Neutrophil (primary cell): ENCODE results near the gene STARD13.
"Not testable (repeated sequence)": the region's sequence is repeated elsewhere in the genome, so short reads cannot be mapped to it uniquely, and the experiment has no call there.

Experiments
- H3K27ac ChIP-seq: fragments of 200-600 bp; sonication (generic); 2 replicates; pipeline ENCODE4 v1.5.1; 2016; ENCODE audit warnings: mild to moderate bottlenecking, moderate library complexity
- H3K27me3 ChIP-seq: fragments of 200-600 bp; sonication (generic); 2 replicates; pipeline ENCODE4 v1.6.0; 2016; ENCODE audit warnings: mild to moderate bottlenecking
- H3K36me3 ChIP-seq: fragments of 200-600 bp; sonication (generic); 2 replicates; pipeline ENCODE4 v1.5.1; 2017
- H3K4me1 ChIP-seq, 2 experiments: fragments of 200-600 bp in 1 of 2; sonication (generic) in 1 of 2; 1 replicate in 1 of 2; 2 replicates in 1 of 2; pipeline versions ENCODE4 v1.5.1 to v1.6.1; 2013 to 2016; ENCODE audit warnings: low read depth in 1 of 2, low read length in 1 of 2, mild to moderate bottlenecking in 1 of 2, moderate library complexity in 1 of 2; ENCODE audit not compliant: control insufficient read depth in 1 of 2, insufficient read depth in 1 of 2
- H3K4me3 ChIP-seq, 2 experiments: fragments of 200-600 bp in 1 of 2; sonication (generic) in 1 of 2; 1 replicate in 1 of 2; 2 replicates in 1 of 2; pipeline ENCODE4 v1.5.1; 2013 to 2016; ENCODE audit warnings: low read depth in 1 of 2, low read length in 1 of 2, mild to moderate bottlenecking in 1 of 2, moderate library complexity in 1 of 2
- H3K9me3 ChIP-seq: fragments of 200-600 bp; sonication (generic); 2 replicates; pipeline ENCODE4 v1.5.1; 2016
- CTCF ChIP-seq: fragments of 200-600 bp; sonication (generic); IDR thresholded peaks from 2 replicates; pipeline ENCODE4 v1.5.1; 2016; ENCODE audit warnings: antibody characterized with exemption

STARD13 gene

GRCh38 chr13:33178209-33178840, 107.2 kb downstream of the STARD13 start:
- no peaks in the 10 kb centered on the region for H3K36me3 ChIP-seq

GRCh38 chr13:33177340-33178208, 108.0 kb downstream of the STARD13 start:
- H3K27me3 ChIP-seq, H3K4me3 ChIP-seq, H3K9me3 ChIP-seq, H3K36me3 ChIP-seq, H3K4me1 ChIP-seq, H3K27ac ChIP-seq: not testable (repeated sequence)

More at GRCh38 chr13:33178209-33178840, 107.2 kb downstream of the STARD13 start:
- no peaks in the 10 kb centered on the region for H3K9me3 ChIP-seq
- no peaks in the 10 kb centered on the region for H3K4me1 ChIP-seq
- no peak for TF ChIP-seq CTCF
- no peaks in the 10 kb centered on the region for H3K27me3 ChIP-seq
- H3K4me3 ChIP-seq = no peak overlapping the region
- no peak overlapping the region for H3K27ac ChIP-seq

- no peak overlapping the region for H3K4me3 ChIP-seq
- H3K27me3 ChIP-seq = no peaks in the 10 kb centered on the region
- no peaks in the 10 kb centered on the region for H3K36me3 ChIP-seq
- H3K9me3 ChIP-seq = no peaks in the 10 kb centered on the region
- H3K27ac ChIP-seq = no peak overlapping the region
- no peak for TF ChIP-seq CTCF
- H3K4me1 ChIP-seq = no peaks in the 10 kb centered on the region
Measured at GRCh38 chr13:33176526-33176925, 109.0 kb downstream of the STARD13 start.

GRCh38 chr13:33175991-33176390, 109.6 kb downstream of the STARD13 start:
- Histone ChIP-seq H3K27ac (no peak overlapping the region), H3K4me3 (no peak overlapping the region), H3K27me3 (no peaks in the 10 kb centered on the region), H3K36me3 (no peaks in the 10 kb centered on the region), H3K9me3 (no peaks in the 10 kb centered on the region), H3K4me1 (no peaks in the 10 kb centered on the region)
- no peak for TF ChIP-seq CTCF

GRCh38 chr13:33174931-33175330, 110.6 kb downstream of the STARD13 start:
- Histone ChIP-seq H3K27me3 (no peaks in the 10 kb centered on the region), H3K27ac (no peak overlapping the region), H3K4me1 (no peaks in the 10 kb centered on the region), H3K9me3 (no peaks in the 10 kb centered on the region), H3K36me3 (no peaks in the 10 kb centered on the region), H3K4me3 (no peak overlapping the region)
- no peak for TF ChIP-seq CTCF

- Histone ChIP-seq H3K27me3 (no peaks in the 10 kb centered on the region), H3K4me1 (no peaks in the 10 kb centered on the region), H3K4me3 (no peak overlapping the region), H3K9me3 (no peaks in the 10 kb centered on the region), H3K36me3 (no peaks in the 10 kb centered on the region), H3K27ac (no peak overlapping the region)
- no peak for TF ChIP-seq CTCF
Measured at GRCh38 chr13:33174491-33174890, 111.1 kb downstream of the STARD13 start.
